PC-3 (cell line): ENCODE measurements around the gene DDX43.

Experiments
- CTCF ChIP-seq: fragments of 300-600 bp; sonication (generic); conservative IDR thresholded peaks from 2 replicates; pipeline ENCODE4 v1.5.1; 2017; ENCODE audit warnings: antibody characterized with exemption, low read depth, mild to moderate bottlenecking, low read length
- EZH2 ChIP-seq: fragments of 300-600 bp; sonication (generic); IDR thresholded peaks from one replicate; pipeline ENCODE4 v1.6.1; 2017; ENCODE audit warnings: antibody characterized with exemption, mild to moderate bottlenecking, low read length; ENCODE audit not compliant: unreplicated experiment

GRCh38 chr6:73451223-73452106 lies 56.8 kb downstream of the DDX43 start:
- TF ChIP-seq CTCF = no peak
- TF ChIP-seq EZH2 = no peak
